IPS DF 6.9 (cell line): ENCODE measurements around the gene TRIM44.
"Not testable (repeated sequence)": the region's sequence is repeated elsewhere in the genome, so short reads cannot be mapped to it uniquely, and the experiment has no call there.

Source experiments
- DNase-seq: peaks from one replicate; pipeline ENCODE4 v3.0.0-alpha.2; 2013; ENCODE audit warnings: low read depth, low spot score
- H3K27ac ChIP-seq: one replicate; pipeline ENCODE4 v1.5.1; 2013; ENCODE audit warnings: low read length, control low read depth
- H3K27me3 ChIP-seq: 2 replicates; pipeline ENCODE4 v1.6.1; 2013; ENCODE audit warnings: mild to moderate bottlenecking, low read length; ENCODE audit not compliant: control insufficient read depth, insufficient read depth
- H3K36me3 ChIP-seq: 2 replicates; pipeline ENCODE4 v1.6.1; 2013; ENCODE audit warnings: low read length; ENCODE audit not compliant: control insufficient read depth, insufficient read depth
- H3K4me1 ChIP-seq: 2 replicates; pipeline ENCODE4 v1.6.1; 2013; ENCODE audit warnings: low read length; ENCODE audit not compliant: control insufficient read depth, insufficient read depth
- H3K4me3 ChIP-seq: 2 replicates; pipeline ENCODE4 v1.5.1; 2013; ENCODE audit warnings: mild to moderate bottlenecking, low read length
- H3K9me3 ChIP-seq: 2 replicates; pipeline ENCODE4 v1.6.1; 2013; ENCODE audit warnings: low read length, inconsistent platforms; ENCODE audit not compliant: control insufficient read depth, insufficient read depth
- WGBS: extraction: QIAGEN DNeasy Blood & Tissue Kit; methylation state at CpG from one replicate; pipeline ENCODE4 v1.1.7; 2013; ENCODE audit warnings: mixed read lengths, missing lambda C conversion rate; ENCODE audit not compliant: insufficient read length, insufficient coverage; 5-methylcytosine and 5-hydroxymethylcytosine counted together

The TRIM44 gene

DNA sequence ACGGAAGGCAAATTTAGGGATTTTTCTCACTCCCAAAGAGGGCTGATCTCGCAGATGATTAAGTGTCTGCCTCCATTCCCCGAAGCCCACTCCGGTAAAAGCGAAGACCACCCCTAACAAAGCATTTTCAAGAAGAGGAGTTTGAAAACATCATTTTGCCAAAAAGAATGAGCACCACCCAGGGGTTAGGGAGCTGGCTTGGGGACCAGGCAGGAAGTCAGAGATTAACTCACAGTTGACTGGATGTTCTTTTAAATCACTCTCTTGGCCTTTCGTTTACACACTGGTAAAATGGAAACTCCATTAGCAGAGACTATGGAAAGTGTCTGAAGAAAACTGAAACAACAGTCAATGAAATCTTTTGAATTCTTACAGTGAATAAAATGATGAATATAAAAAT, 7.9 kb upstream of the TRIM44 start:
- Histone ChIP-seq H3K9me3 (no peaks in the 10 kb centered on the region), H3K27me3 (peaks cover 2% of the 10 kb centered on the region; the same call in 1 of the 2 replicates), H3K4me3 (no peak overlapping the region), H3K36me3 (no peaks in the 10 kb centered on the region), H3K4me1 (no peaks in the 10 kb centered on the region), H3K27ac (no peak overlapping the region)
- no CpG with 5 or more reads among the region's 6 CpGs for WGBS
- no peak for DNase-seq

- Histone ChIP-seq H3K27ac (no peak overlapping the region), H3K36me3 (no peaks in the 10 kb centered on the region), H3K27me3 (peaks cover 2% of the 10 kb centered on the region; the same call in 1 of the 2 replicates), H3K9me3 (no peaks in the 10 kb centered on the region), H3K4me1 (no peaks in the 10 kb centered on the region), H3K4me3 (no peak overlapping the region)
- DNase-seq, result no peak
- WGBS, result no CpG with 5 or more reads among the region's 1 CpG
Observed at GRCh38 chr11:35655254-35655653, 7.3 kb upstream of the TRIM44 start.

DNA sequence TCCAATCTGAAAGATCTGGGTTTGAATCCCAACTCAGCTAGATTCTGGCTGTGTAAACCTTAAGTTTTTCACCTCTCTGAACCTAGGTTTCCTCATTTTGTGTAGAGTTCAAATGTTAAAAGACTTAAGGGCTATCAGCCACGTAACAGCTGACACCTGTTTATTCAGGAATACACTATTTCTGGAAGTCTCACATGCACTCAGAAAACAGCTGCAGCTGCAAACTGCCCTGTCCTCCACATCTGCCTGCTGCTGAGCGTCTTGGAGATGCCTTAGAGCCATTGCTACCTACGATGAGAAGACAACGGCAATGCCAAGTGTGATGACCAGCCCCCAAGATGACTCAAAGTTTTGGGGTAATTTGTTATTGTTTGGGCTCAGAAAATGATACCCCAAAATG, 6.7 kb upstream of the TRIM44 start:
- H3K27me3 ChIP-seq, result peaks cover 2% of the 10 kb centered on the region; the same call in 1 of the 2 replicates
- no peaks in the 10 kb centered on the region for H3K9me3 ChIP-seq
- no peak overlapping the region for H3K27ac ChIP-seq
- no peak for DNase-seq
- H3K4me3 ChIP-seq, result no peak overlapping the region
- no peaks in the 10 kb centered on the region for H3K4me1 ChIP-seq
- no CpG with 5 or more reads among the region's 4 CpGs for WGBS
- no peaks in the 10 kb centered on the region for H3K36me3 ChIP-seq

- H3K4me3 ChIP-seq, result no peak overlapping the region
- no peaks in the 10 kb centered on the region for H3K36me3 ChIP-seq
- H3K4me1 ChIP-seq, result no peaks in the 10 kb centered on the region
- WGBS, result no CpG with 5 or more reads among the region's 3 CpGs
- no peaks in the 10 kb centered on the region for H3K9me3 ChIP-seq
- no peak overlapping the region for H3K27ac ChIP-seq
- no peak for DNase-seq
- H3K27me3 ChIP-seq, result peaks cover 2% of the 10 kb centered on the region; the same call in 1 of the 2 replicates
Observed at GRCh38 chr11:35658020-35658948, 4.3 kb upstream of the TRIM44 start.

GRCh38 chr11:35661534-35661933, 1.0 kb upstream of the TRIM44 start:
- H3K36me3 ChIP-seq, result no peaks in the 10 kb centered on the region; the same call in 1 of the 2 replicates
- H3K9me3 ChIP-seq, result no peaks in the 10 kb centered on the region; the same call in 1 of the 2 replicates
- DNase-seq, result no peak
- no peak overlapping the region for H3K4me3 ChIP-seq
- H3K27ac ChIP-seq, result no peak overlapping the region
- no CpG with 5 or more reads among the region's 5 CpGs for WGBS
- H3K4me1 ChIP-seq, result no peaks in the 10 kb centered on the region
- H3K27me3 ChIP-seq, result no peaks in the 10 kb centered on the region; the same call in 1 of the 2 replicates

GRCh38 chr11:35662061-35662648, 420 bp upstream of the TRIM44 start:
- H3K36me3 ChIP-seq, result no peaks in the 10 kb centered on the region; the same call in 1 of the 2 replicates
- peak overlapping the region; percentile 40; the same call in 1 of the 2 replicates for H3K4me3 ChIP-seq
- no peaks in the 10 kb centered on the region; the same call in 1 of the 2 replicates for H3K9me3 ChIP-seq
- no peaks in the 10 kb centered on the region; the same call in 1 of the 2 replicates for H3K27me3 ChIP-seq
- H3K27ac ChIP-seq, result no peak overlapping the region
- no peaks in the 10 kb centered on the region for H3K4me1 ChIP-seq
- no CpG with 5 or more reads among the region's 12 CpGs for WGBS
- DNase-seq, result no peak

DNA sequence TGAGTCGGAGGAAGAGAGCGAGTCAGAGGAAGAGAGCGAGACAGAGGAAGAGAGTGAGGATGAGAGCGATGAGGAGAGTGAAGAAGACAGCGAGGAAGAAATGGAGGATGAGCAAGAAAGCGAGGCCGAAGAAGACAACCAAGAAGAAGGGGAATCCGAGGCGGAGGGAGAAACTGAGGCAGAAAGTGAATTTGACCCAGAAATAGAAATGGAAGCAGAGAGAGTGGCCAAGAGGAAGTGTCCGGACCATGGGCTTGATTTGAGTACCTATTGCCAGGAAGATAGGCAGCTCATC, 780 bp downstream of the TRIM44 start:
- H3K4me3 ChIP-seq, result peak overlapping the region; percentile 40; the same call in 1 of the 2 replicates
- no peaks in the 10 kb centered on the region; the same call in 1 of the 2 replicates for H3K36me3 ChIP-seq
- WGBS, result 100% methylated on average over 5 of the region's 10 CpGs
- no peaks in the 10 kb centered on the region; the same call in 1 of the 2 replicates for H3K27me3 ChIP-seq
- no peaks in the 10 kb centered on the region; the same call in 1 of the 2 replicates for H3K9me3 ChIP-seq
- DNase-seq, result no peak
- H3K4me1 ChIP-seq, result no peaks in the 10 kb centered on the region
- no peak overlapping the region for H3K27ac ChIP-seq

- H3K4me1 ChIP-seq, result no peaks in the 10 kb centered on the region
- no CpG with 5 or more reads among the region's 5 CpGs for WGBS
- H3K9me3 ChIP-seq, result no peaks in the 10 kb centered on the region; the same call in 1 of the 2 replicates
- no peaks in the 10 kb centered on the region; the same call in 1 of the 2 replicates for H3K27me3 ChIP-seq
- no peak for DNase-seq
- H3K36me3 ChIP-seq, result no peaks in the 10 kb centered on the region; the same call in 1 of the 2 replicates
- no peak overlapping the region for H3K4me3 ChIP-seq
- H3K27ac ChIP-seq, result no peak overlapping the region
Observed at GRCh38 chr11:35664977-35665441, 2.4 kb downstream of the TRIM44 start.

DNA sequence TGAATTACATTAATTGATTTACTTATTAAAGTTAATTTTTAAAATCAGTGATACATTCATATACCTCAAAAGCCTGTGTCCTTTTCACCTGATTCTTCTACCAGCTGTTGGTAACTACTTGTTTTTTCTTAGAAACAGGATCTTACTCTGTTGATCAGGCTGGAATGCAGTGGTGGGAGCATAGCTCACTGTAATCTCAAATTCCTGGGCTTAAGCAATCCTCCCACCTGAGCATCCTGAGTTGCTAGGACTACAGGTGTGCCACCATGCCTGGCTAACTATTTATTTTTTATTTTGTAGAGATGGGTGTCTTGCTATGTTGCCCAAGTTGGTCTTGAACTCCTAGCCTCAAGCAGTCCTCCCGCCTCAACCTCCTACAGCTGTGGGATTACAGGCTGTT, 4.7 kb downstream of the TRIM44 start:
- Histone ChIP-seq H3K4me1 (no peaks in the 10 kb centered on the region), H3K36me3 (no peaks in the 10 kb centered on the region; the same call in 1 of the 2 replicates), H3K27ac (no peak overlapping the region), H3K9me3 (no peaks in the 10 kb centered on the region; the same call in 1 of the 2 replicates), H3K4me3 (no peak overlapping the region), H3K27me3 (no peaks in the 10 kb centered on the region; the same call in 1 of the 2 replicates)
- WGBS, result no CpG with 5 or more reads among the region's 1 CpG
- DNase-seq, result no peak

GRCh38 chr11:35668350-35668749, 5.8 kb downstream of the TRIM44 start:
- not testable (repeated sequence) for H3K9me3 ChIP-seq, H3K27ac ChIP-seq, H3K36me3 ChIP-seq, DNase-seq, H3K4me3 ChIP-seq, H3K4me1 ChIP-seq, H3K27me3 ChIP-seq
- whole genome bisulfite sequencing, result no CpG with 5 or more reads among the region's 3 CpGs
